NCI-H460 (cell line): ENCODE results near the gene SNX1. TPM values are rescaled to one million over a fixed set of nuclear protein-coding genes. Genes with fewer than 3 reads are reported as not detected.

ENCODE experiments used
- DNase-seq: peaks from one replicate; pipeline ENCODE4 v3.0.0-alpha.2; 2016; ENCODE audit warnings: low read depth; ENCODE audit errors: extremely low read depth
- small RNA-seq, 2 experiments: library from RNA; depleted of rRNA; stranded (forward); fragments of <200 nt; gene quantifications; one replicate each; pipeline ENCODE3, GENCODE V24; 2014
- total RNA-seq: library from RNA; depleted of rRNA; stranded (reverse); fragments of >200 nt; shearing (Covaris generic); gene quantifications from 2 replicates; pipeline ENCODE4 v1.2.3, GENCODE V29; 2014; rRNA removed

SNX1 gene
- total RNA-seq, 1 experiment from 2014 or later, result 22.4 TPM

DNA sequence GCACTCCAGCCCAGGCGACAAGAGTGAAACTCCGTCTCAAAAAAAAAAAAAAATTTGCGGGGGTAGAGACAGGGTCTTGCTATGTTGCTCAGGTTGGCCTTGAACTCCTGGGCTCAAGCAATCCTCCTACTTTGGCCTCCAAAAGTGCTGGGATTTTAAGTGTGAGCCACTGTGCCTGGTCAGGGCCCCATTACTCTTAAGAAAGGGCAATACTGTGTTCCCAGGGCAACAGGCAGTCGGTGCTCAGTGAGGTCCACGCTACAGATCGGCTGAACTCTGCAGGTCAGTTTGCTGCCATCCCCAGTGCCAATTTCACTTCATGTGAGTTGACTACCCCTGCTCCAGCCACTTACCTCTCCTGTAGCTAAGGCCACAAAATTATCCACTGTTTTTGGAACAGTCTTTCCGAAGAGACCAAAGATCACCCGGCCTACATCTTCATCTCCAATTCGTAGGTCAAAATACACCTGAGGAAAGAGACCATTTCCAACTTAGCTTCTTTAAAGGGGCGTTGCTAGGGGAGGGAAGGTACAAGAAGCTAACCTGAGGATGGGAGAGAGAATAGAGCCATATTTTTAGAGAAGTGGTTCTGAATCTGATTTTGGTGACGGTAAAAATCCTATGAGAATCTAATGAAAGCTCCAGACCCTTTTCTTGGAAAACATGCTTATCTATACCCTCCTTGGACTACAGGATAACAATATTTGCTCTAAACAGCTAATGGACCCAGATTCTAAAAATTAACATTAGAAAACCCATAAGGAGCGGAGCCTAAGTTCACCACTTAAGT is 66.1 kb downstream of the SNX1 start:
- DNase-seq, result no peak

DNA sequence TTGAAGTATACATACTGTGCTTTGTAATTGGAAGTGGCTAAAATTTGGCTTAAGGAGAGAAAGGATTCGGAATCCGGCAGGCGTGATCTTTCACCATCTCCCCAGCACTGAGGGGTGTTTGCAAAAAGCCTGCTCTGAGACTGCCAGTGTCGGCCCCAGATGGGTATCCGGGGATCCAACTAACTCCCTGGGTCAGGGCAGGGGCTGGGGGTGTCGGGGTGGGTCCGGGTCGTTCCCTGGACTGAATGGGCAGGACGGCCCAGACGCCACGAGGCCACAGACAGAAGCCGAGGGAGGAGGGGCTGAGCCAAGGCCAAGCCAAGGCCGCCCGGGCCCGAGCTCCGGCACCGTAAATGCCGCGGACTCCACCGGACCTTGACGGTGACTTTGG is 66.7 kb downstream of the SNX1 start:
- DNase-seq, result no peak

DNA sequence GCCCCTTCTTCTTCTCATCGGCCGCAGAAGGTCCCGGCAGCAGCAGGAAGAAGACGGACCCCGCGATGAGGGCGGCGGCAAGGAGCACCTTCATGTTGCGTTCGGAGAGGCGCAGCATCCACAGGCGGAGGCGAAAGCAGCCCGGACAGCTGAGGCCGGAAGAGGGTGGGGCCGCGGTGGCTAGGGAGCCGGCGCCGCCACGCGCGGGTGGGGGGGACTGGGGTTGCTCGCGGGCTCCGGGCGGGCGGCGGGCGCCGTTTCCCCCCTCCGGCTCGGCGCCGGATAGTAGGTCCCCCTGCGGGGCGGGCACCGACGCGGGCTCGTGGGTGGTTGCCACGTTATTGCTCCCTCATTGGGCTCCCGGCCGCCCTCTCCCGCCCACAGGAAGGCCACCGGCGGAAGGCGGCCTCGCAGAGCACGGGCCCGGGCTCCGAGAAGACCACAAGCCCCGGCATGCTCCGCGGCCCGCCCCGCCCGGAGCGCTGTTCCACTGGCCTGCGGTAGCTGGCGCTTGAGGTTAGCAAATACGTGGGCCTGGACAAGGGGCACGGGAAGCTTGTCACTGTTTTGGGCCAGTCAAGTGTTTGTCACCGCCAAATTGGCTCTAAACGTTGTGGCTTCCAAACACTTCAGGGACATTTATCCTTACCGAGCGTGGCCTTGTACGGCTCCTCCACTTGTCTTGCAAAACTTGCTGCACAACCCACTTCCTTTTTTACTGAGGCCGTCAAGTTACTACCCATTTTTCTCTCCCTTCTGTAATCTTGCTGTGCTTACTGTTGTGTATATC is 67.3 kb downstream of the SNX1 start, which contains the start of gene PPIB:
Gene PPIB (minus strand): TSS at position 154 of the 790 bp plus-strand sequence. CDS start 36 bp downstream, at position 118.
- DNase-seq, result peak; percentile 96

DNA sequence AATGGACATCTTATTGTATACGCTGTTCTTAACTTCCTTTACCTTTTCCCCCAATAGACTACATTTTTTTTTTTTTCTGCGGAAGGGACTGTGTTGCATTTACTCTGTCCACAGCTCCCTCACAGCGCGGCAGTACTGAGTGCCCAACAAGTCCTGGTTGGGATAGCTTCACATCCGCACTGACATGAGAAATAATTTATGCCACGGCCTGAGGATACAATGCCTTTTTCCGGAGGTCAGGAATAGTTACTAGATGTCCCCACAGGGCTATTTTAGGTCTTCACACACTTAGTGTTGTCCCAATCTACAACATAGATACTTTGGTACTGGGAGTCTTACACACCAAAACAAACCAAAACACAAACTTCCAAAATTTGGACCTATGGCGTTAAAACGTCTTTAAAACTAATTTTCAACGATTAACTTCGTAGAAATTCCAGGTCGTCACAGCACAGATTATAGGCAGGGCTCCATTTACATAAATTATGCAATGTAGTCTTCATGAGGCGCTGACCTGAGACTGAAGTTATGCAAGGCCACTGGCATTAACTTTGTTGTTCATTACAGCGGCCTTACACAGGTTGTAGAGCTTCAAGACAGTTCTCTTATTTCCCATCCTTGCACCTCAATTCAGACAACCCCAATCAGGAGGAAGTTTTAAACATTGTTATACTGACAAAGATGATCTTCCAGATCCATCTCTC is 68.0 kb downstream of the SNX1 start:
- DNase-seq, result no peak

DNA sequence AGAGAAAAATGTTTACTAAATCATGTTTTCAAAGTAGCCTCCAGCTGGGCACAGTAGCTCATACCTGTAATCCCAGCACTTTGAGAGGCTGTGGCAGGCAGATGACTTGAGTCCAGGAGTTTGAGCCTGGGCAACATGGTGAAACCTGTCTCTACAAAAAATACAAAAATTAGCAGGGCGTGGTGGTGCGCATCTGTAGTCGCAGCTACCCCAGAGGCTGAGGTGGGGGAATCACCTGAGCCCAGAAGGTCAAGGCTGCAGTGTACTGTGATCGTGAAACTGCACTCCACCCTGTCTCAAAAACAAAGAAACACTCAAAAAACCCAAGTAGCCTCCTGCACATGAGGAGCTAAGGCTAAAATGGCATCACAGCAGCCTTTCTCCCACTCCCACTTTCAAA is 68.7 kb downstream of the SNX1 start:
- no peak for DNase-seq

DNA sequence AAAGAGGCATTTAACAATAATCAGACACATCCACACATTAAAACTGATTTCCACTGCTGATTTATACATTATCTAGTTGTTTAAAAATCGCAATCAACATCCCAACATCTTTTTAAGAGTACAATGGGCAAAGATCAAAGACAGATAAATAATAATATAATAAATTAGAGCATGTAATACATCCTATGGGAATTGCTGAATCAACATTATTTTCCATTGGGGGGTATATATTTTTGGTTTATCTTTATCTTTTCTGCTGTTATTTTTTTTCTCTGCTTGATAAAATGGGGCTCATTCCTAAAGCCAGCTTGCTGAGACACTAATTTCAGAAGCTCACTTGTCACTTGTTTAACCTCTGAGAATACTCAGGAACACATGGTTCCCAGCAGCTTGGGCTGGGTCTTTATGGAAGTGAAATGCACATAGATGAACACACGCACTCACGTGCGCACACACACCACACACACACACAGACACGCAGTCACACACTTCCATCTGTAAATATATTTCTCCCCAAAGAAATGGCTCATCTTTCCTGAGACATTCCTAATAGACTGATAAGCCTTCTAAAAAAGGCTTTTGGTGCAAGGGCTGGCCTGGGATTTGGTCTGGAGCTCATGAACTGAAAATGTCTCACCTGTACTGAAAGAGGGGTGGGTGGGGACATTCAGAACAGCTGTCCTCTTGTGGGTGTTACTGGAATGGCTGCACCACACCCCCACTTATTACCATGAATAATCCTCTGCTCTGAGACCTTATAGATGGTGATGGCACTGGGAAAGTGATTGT is 70.5 kb downstream of the SNX1 start:
- DNase-seq, result no peak

DNA sequence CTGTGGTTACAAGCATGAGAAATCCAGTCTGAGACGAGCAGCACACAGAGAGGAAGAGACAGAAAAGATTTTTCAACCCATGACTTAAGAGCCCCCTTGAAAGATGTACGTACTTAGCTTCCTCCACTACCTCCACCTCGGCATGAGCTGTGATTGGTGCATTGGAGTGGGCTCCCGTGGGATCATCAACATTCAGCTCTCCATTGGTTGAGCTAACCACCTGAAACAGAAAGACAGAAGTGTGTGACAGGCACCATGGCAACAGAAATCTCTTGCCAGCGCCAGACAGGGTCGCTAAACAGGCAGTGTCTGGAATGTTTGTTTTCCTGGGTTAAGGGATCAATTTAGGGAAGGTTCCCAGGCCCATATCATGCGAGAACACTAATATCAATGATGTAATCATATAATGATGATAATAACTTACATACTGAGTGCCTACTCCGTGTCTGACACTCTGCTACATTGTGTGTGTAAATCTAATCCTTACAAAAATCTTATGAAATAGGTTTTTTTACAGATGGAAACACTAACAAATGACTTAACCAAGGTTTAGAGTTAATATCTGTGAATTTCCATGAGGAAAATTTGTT is 84.5 kb downstream of the SNX1 start:
- no peak for DNase-seq

DNA sequence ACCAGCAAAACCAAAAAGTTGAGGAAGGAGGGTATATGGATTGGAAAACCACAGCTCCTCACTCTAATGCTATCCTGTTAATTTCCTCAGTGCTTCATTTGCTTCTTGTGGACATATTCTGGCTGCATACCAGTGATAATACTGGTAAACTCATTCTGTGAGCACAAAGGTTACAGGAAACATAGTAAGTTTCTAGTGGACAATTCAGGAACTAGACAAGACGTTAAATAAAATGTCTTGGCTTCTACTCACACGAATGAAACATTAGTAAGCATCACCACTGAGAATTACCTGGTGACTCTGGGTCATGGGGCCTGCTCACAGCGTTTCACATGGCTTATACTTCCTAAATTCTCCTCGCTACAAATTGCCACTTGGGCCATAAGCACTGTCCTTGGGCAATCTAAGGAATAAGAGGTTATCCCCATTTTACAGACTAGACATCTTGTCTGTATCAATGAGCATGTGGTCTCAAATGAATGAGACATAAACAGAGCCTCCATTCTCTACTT is 87.1 kb downstream of the SNX1 start:
- no peak for DNase-seq

DNA sequence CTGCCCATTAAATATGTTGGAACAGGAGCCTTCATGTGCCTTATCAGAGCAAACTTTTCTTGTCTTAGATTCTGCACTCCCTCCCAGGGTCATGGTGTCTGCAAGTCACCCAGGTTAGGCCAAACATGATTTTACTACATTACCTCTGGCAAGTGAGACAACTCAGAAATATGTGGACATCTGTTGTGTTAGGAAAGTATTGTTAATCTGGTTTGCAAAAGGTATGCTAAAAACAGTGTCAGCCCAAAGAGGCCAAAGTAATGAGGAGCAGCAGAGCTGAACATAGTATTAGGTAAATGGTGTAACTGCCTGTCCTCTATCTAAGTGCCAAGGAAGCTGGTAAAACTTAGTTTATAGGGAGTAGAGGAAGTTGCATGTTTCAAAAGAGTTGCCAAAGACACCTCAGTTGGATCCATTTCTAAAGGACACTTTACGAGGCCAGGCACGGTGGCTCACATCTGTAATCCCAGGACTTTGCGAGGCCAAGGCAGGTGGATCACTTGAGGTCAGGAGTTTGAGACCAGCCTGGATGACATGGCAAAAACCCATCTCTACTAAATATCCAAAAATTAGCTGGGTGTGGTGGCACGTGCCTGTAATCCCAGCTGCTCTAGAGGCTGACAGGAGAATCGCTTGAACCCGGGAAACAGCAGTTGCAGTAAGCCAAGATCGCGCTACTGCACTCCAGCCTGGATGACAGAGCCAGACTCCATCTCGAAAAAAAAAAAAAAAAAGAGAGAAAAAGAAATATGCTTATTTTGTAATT is 89.5 kb downstream of the SNX1 start:
- no peak for DNase-seq

DNA sequence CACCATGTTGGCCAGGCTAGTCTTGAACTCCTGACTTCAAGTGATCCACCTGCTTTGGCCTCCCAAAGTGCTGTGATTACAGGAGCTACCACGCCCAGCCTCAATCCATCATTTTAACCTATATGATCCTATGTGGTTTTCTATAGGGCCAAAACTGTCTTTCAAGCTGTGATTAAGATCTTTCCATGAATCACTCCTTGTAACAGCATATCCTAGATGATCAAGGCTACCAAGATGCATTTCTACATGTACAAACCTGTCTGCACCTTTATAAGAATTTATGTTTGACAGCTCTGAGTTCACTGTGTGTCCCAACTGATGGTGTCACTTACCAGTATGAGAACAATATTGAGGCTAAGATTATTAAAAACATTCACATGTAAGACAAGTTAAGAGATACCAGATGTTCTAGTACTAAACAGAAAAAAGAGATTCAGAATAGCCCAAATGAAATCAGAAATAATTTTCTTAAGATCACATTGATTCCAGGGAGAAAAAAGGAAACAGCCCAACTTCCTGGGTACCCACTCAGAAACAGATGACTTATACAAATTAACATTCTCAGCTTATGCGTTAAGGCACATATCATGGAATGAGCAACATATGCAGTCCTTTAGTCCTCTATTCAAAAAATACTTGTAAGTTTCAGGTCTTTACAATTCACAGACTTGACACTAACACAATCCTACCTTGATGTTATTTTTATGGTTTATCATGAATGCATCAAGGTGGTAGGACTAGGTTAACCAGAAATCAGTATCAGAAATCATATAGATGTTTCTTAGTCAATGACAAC is 91.8 kb downstream of the SNX1 start:
- no peak for DNase-seq

Small RNA genes lying within 50 kb of the gene (small RNA-seq; reads per million reads assigned to genes)
- gene RF00019, result 0 reads per million in 2 experiments

Other genes with a start within 250 kb of the SNX1 start
- gene DAPK2, start 49.5 kb upstream of the SNX1 start, total RNA-seq, result 0.47 and 0.49 TPM in 2 replicates
- gene CIAO2A, start 2.1 kb upstream of the SNX1 start, total RNA-seq, result 126 and 150 TPM in 2 replicates
- 0.09 and 0.42 TPM in 2 replicates for gene SNX22, start 55.7 kb downstream of the SNX1 start, total RNA-seq
- gene PPIB, start 67.0 kb downstream of the SNX1 start, total RNA-seq, result 484 and 544 TPM in 2 replicates